Naive B cell (primary cell): ENCODE data around the gene LPXN. TPM values are rescaled to one million over a fixed set of nuclear protein-coding genes. Genes with fewer than 3 reads are reported as not detected.

Source experiments
- ATAC-seq, 2 donors: fragments of 150-1000 bp; cut with Tn5 transposase; 2 replicates each; pipeline ENCODE4 v1.10.0; 2021; ENCODE audit warnings: low read depth in 2 of 2, mild to moderate bottlenecking in 2 of 2, moderate library complexity in 2 of 2
- DNase-seq: peaks from one replicate; pipeline ENCODE4 v3.0.0; 2022
- H3K27ac Mint-ChIP-seq, 6 donors: one replicate each; pipeline ENCODE4 v1.8.0; 2020 to 2022; ENCODE audit warnings: mild to moderate bottlenecking in 6 of 6, mixed read lengths in 6 of 6, moderate library complexity in 5 of 6, inconsistent platforms in 2 of 6
- H3K27me3 Mint-ChIP-seq, 3 donors: one replicate each; pipeline ENCODE4 v1.8.0; 2021 to 2022; ENCODE audit warnings: mixed read lengths in 3 of 3, mild to moderate bottlenecking in 1 of 3
- H3K36me3 Mint-ChIP-seq, 2 donors: one replicate each; pipeline ENCODE4 v1.8.0; 2020 to 2022; ENCODE audit warnings: mixed read lengths in 2 of 2, inconsistent platforms in 1 of 2, mild to moderate bottlenecking in 1 of 2
- H3K4me1 Mint-ChIP-seq, 3 donors: one replicate each; pipeline ENCODE4 v1.8.0; 2020 to 2022; ENCODE audit warnings: mixed read lengths in 3 of 3, inconsistent platforms in 1 of 3, mild to moderate bottlenecking in 1 of 3, moderate library complexity in 1 of 3
- H3K4me3 Mint-ChIP-seq, 8 donors: one replicate each; pipeline ENCODE4 v1.8.0; 2020 to 2022; ENCODE audit warnings: mild to moderate bottlenecking in 8 of 8, mixed read lengths in 8 of 8, moderate library complexity in 8 of 8, inconsistent platforms in 2 of 8
- H3K9me3 Mint-ChIP-seq, 7 donors: one replicate each; pipeline ENCODE4 v1.8.0; 2020 to 2022; ENCODE audit warnings: mixed read lengths in 7 of 7, mild to moderate bottlenecking in 5 of 7, inconsistent platforms in 2 of 7, moderate library complexity in 1 of 7
- polyA plus RNA-seq, 6 donors: library from polyadenylated mRNA; unstranded; fragments of 300-500 nt; fragmentation: Illumina TruSeq; gene quantifications; one replicate each; pipeline ENCODE4 v1.2.3, GENCODE V29; 2021; ENCODE audit warnings: low read depth in 6 of 6

LPXN gene
- polyA plus RNA-seq: 100 to 1,000 TPM in 2 of 6 donors, 10 to 100 TPM in 4; 63.3 to 120 (median 85.8) TPM

DNA sequence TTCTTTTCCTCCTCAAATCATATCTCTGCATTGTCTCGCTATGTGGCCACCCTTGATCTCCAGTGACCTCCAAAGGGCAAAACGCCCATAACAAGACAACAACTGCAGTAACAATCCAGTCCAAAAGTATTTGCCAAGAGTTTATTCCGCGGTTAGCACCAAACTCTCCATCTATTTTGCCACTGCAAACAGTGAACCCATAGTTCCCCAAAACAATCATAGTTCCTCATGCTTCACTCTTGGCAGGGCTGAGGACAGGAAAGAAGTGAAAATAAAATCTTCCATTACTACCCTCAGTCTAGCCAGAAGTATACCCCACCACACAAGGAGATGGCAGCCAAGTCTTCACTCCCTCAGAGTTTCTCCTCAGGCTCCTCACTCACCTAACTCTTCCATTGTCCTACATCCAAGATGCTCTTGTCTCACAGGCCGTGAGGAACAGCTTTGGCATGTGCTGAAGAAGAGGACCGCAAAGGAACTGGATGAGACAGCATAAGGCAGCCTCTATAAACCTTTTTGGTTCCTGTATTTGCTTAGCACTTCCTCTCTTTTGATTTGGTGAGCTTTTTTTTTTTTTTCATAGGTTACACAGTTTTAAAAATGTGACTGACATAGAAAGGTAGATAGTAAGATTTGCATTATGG lies at the start of gene LPXN:
Gene LPXN, minus strand, starts transcription at position 480 of the 644 bp plus-strand sequence. Its CDS starts 84 bp downstream, at position 396.
- H3K27ac Mint-ChIP-seq: peak within 1 kb of the TSS; percentile 100
- no peaks in the 10 kb centered on the region for H3K9me3 Mint-ChIP-seq
- DNase-seq: peak; percentile 85
- no peaks in the 10 kb centered on the region for H3K27me3 Mint-ChIP-seq
- H3K4me3 Mint-ChIP-seq: peak within 1 kb of the TSS; percentile 86 to 100 (median 94)
- H3K4me1 Mint-ChIP-seq: peaks cover 49 to 64% (median 54%) of the 10 kb centered on the region in 3 donors
- ATAC-seq: peak; percentile 6
- no peaks in the 10 kb centered on the region for H3K36me3 Mint-ChIP-seq

DNA sequence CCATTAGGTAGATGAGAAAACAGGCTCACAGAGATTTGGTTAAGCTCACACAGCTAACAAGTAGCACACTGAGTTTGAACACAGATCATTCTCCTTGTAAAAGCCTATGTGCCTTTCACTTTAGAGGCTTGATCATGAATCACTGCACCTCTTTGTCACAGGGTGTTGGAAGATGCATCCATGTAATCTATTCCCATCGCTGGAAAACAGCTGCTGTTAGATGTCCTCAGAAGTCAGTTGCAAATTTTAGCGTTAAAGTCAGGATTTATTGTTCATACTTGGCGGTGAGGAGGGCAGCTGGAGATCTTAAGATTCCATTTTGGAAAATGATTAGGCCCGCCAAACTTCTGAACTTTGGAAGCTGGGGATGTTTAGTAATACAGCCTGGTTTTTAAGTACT lies 49.4 kb upstream of the LPXN start:
- peaks cover 4 to 34% of the 10 kb centered on the region in 2 donors for H3K36me3 Mint-ChIP-seq
- no peak for DNase-seq
- H3K4me1 Mint-ChIP-seq: peaks cover 13 to 19% (median 14%) of the 10 kb centered on the region in 3 donors
- no peaks in the 10 kb centered on the region for H3K27me3 Mint-ChIP-seq
- no peak overlapping the region for H3K4me3 Mint-ChIP-seq
- H3K9me3 Mint-ChIP-seq: no peaks in the 10 kb centered on the region
- no peak overlapping the region for H3K27ac Mint-ChIP-seq
- no peak for ATAC-seq

DNA sequence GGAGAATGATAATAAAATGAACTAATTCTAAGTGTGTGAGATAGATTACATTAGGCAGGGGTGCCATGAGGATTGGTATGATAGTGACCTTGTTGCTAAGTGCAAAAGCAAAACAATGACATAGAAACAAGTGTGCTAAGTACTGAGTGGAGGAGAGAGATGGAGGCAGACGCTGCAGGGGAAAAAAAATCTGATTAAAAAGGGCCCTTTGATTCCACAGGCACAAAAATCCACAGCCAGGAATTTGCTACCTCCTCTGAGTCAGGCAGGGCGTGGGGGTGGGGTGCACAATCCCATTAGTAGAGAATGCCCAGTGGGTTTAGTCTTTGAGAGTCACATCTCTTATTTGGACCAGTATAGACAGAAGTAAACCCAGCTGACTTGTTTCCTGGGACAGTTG lies 46.7 kb upstream of the LPXN start, which contains the start of gene CNTF:
Gene CNTF, plus strand, starts transcription at position 322 of the 400 bp plus-strand sequence. CDS start 88 bp downstream, outside the sequence.
- Mint-ChIP-seq H3K27ac (peak within 1 kb of the TSS in 2 of 6 donors; percentile 53 to 76), H3K4me3 (no peak within 1 kb of the TSS), H3K27me3 (no peaks in the 10 kb centered on the region), H3K36me3 (peaks cover 21 to 52% of the 10 kb centered on the region in 2 donors), H3K9me3 (no peaks in the 10 kb centered on the region), H3K4me1 (peaks cover 11 to 21% (median 17%) of the 10 kb centered on the region in 3 donors)
- ATAC-seq (no peak), DNase-seq (no peak)

DNA sequence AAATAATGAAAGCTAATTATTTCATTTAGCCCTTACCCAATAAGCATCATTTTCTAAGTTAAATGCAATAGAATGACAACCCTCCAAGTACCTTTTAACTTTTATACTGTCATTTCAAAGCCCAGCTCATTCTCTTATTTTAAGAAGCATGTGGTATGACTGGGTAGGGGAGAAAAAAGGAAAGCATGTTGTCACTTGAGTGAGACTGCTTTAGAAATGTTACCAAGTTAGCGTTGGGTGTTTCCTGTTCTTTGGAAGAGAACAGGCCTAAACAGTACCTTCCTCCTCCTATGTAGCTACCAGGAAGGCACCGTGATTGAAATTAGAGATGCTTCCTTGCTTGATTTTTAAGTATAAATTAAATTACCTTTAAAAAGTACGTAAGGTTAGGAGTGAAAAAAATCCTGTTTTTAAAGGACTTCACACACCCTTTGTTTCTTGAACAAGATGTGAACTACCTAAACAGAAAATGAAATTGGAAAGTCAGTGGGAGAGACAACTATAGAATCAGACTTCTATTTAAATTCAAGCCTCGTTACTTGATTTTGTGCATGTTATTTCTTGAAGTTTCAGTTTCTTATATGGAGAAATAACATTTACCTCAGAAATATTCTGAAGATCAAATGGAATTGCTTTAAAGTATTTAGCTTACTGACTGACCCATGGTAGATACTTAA lies 46.1 kb upstream of the LPXN start:
- ATAC-seq (no peak), DNase-seq (no peak)
- Mint-ChIP-seq H3K36me3 (peaks cover 27 to 59% of the 10 kb centered on the region in 2 donors), H3K4me3 (no peak overlapping the region), H3K27me3 (no peaks in the 10 kb centered on the region), H3K27ac (peak overlapping the region in 2 of 6 donors; percentile 17 to 76), H3K4me1 (peaks cover 5 to 16% (median 15%) of the 10 kb centered on the region in 3 donors), H3K9me3 (no peaks in the 10 kb centered on the region)

DNA sequence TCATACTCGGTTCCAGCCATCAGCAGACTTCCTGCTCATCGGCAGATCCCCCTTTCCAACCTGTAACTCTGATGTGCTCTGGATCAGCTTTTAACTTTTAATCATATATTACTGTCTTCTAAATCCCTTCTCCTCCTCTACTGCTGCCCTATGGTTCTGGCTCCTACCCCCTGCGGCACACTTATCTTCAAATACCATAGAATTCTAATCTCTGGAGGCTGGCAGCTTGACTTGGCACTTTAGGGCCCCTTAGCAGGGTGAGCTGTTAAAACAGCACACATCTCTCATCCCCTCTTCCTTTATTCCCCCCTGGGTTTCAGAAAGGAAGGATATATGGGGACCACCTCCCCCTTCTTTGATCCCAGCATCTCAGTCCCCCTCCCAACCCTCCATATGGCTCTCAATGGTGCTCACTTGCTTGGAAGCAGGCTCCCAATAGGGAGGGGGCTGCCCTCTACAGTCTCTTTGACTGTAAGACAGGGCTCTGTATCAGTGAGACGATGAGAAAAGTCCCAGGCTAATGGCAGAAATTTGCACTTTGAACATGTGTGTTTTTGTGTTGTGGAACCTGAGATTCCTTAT lies 42.4 kb upstream of the LPXN start:
- Mint-ChIP-seq H3K4me3 (no peak overlapping the region), H3K9me3 (no peaks in the 10 kb centered on the region), H3K27me3 (no peaks in the 10 kb centered on the region), H3K36me3 (peaks cover 49 to 60% of the 10 kb centered on the region in 2 donors), H3K4me1 (peaks cover 0 to 12% (median 10%) of the 10 kb centered on the region in 3 donors), H3K27ac (peak overlapping the region; percentile 42 to 88 (median 81))
- no peak for DNase-seq
- ATAC-seq: peak; percentile 38 to 53

DNA sequence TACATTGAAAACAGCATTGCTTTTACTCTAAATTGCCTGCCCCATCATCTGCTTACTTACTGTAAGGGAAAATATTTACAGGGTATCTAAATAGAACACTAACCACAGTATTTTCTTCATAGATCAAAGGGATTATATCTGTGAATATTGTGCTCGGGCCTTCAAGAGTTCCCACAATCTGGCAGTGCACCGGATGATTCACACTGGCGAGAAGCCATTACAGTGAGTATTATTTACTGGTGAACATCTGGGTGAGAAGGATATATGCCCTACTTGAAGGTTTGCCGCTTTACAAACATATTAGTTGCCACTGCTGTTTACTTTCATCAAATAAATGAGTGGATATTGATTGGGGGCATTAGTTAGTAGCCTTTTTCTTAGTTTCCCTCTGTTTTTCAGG lies 40.9 kb upstream of the LPXN start:
- Mint-ChIP-seq H3K27me3 (no peaks in the 10 kb centered on the region), H3K4me1 (peaks cover 0 to 13% (median 10%) of the 10 kb centered on the region in 3 donors), H3K4me3 (no peak overlapping the region), H3K36me3 (peaks cover 50 to 51% of the 10 kb centered on the region in 2 donors), H3K27ac (peak overlapping the region in 1 of 6 donors; percentile 15), H3K9me3 (no peaks in the 10 kb centered on the region)
- ATAC-seq (no peak), DNase-seq (no peak)

DNA sequence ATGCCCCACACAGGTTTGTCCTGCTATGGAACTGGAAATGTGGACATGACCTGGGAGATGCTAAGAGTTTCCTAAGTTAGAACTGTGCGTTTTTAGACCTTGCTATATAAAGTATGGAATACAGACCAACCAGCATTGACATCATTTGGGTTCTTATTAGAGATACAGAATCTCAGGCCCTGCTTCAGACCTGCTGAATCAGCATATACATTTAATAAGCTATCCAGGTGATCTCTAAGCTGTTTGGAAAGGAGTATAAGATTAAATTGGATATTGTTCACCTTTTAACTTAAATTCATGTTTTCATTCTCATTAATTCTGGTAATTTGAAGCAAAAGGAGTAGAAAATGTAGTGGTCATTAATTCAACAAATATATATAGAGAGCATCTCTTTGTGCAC lies 39.9 kb upstream of the LPXN start:
- ATAC-seq: no peak
- Mint-ChIP-seq H3K9me3 (no peaks in the 10 kb centered on the region), H3K27me3 (no peaks in the 10 kb centered on the region), H3K4me1 (peaks cover 0 to 18% (median 10%) of the 10 kb centered on the region in 3 donors), H3K4me3 (no peak overlapping the region), H3K36me3 (peaks cover 57% of the 10 kb centered on the region in 2 donors), H3K27ac (peak overlapping the region in 2 of 6 donors; percentile 22 to 89)
- DNase-seq: no peak

DNA sequence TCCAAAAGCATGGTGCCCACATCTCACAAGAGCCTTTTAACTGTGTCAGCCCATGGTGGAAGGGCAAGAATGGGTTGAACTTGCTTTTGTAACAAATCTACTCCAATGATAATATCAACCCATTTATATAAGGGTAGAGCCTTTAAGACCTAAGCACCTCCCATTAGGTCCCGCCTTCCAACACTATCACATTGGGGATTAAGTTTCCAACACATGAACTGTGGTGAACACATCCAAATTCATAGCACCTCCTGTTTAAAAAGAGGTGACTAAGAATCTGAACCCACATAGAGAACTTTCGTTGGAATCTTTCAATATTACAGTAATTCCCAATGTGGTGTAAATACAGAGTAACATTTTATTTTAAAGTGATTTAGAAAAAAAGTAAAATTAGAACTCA lies 37.6 kb upstream of the LPXN start:
- Mint-ChIP-seq H3K4me1 (peaks cover 10 to 35% (median 13%) of the 10 kb centered on the region in 3 donors), H3K27ac (peak overlapping the region in 1 of 6 donors; percentile 51), H3K9me3 (no peaks in the 10 kb centered on the region), H3K4me3 (no peak overlapping the region), H3K27me3 (no peaks in the 10 kb centered on the region), H3K36me3 (peaks cover 43 to 54% of the 10 kb centered on the region in 2 donors)
- ATAC-seq (no peak), DNase-seq (no peak)

DNA sequence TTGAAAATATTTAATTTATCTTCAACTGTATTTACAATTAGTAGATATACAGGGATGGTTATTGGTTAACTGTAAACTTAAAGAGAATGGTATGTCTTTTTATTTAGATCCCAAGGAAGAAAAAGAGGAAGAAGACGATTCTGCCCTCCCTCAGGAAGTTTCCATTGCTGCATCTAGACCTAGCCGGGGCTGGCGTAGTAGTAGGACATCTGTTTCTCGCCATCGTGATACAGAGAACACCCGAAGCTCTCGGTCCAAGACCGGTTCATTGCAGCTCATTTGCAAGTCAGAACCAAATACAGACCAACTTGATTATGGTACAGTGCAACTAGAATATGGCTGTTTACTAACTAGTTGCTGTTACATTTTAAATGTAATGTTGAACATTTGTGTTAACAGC lies 34.1 kb upstream of the LPXN start:
- DNase-seq (peak; percentile 9), ATAC-seq (peak; percentile 41 to 60)
- Mint-ChIP-seq H3K9me3 (peaks cover 0 to 2% (median 0%) of the 10 kb centered on the region in 7 donors), H3K27ac (peak overlapping the region in 1 of 6 donors; percentile 34), H3K4me3 (peak overlapping the region in 1 of 8 donors; percentile 15), H3K27me3 (no peaks in the 10 kb centered on the region), H3K36me3 (peaks cover 30 to 35% of the 10 kb centered on the region in 2 donors), H3K4me1 (peaks cover 26 to 56% (median 34%) of the 10 kb centered on the region in 3 donors)

DNA sequence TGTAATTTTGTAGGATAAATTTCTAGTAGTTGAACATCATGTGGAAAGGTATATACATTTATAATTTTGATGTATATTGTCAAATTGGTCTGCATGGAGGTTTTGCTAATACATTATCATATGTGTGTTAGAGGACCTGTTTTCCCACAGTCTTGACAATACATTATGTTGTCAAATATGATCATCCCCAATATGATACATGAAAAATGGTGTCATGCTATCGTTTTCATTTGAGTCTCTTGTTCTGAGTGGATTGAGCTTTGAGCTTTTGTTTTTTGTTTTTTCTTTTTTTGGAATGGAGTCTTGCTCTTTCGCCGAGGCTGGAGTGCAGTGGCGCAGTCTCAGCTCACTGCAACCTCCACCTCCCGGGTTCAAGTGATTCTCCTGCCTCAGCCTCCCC lies 32.7 kb upstream of the LPXN start:
- no peak for DNase-seq
- Mint-ChIP-seq H3K9me3 (peaks cover 0 to 2% (median 0%) of the 10 kb centered on the region in 7 donors), H3K4me1 (peaks cover 36 to 61% (median 40%) of the 10 kb centered on the region in 3 donors), H3K4me3 (no peak overlapping the region), H3K27ac (peak overlapping the region in 1 of 6 donors; percentile 19), H3K27me3 (no peaks in the 10 kb centered on the region), H3K36me3 (peaks cover 19 to 32% of the 10 kb centered on the region in 2 donors)
- no peak for ATAC-seq

DNA sequence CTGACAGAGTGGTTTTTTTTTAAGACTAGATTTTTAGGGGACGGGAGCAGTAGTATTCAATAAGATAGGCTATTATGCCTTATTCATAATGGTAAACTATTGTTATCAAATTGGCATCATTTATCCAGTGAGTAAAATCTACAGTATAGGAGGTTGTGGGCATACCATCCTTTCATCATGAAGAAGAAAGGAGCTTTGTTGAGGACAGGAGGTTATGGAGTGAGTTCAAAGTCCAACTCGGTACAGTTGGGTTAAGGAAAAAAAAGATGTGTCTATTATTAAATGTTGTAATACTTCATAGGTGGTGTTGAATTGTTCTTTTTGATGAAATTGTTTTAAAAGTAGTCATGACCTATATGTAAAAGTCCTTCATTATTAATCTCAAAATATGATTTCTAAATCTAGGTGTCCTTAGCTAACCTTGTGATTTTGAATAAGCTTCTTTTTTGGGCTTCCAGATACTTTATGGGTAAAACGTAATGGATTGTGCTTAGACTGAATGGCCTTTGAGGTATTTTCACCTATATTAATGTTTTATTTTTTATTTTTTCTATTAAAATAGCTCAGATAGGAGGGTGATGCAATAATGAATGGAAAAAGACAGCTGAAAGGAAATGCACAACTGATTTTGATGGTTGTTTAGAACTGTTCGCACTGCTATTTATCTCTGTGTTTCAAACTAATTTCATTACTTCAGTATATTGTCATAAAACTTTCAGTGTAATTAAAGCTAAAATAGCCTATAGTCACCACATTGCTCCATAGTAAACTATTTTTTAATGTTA lies 31.5 kb upstream of the LPXN start:
- ATAC-seq: no peak
- DNase-seq: no peak
- peak overlapping the region in 3 of 6 donors; percentile 65 to 89 (median 83) for H3K27ac Mint-ChIP-seq
- no peak overlapping the region for H3K4me3 Mint-ChIP-seq
- peaks cover 0 to 2% (median 0%) of the 10 kb centered on the region in 7 donors for H3K9me3 Mint-ChIP-seq
- H3K27me3 Mint-ChIP-seq: no peaks in the 10 kb centered on the region
- H3K4me1 Mint-ChIP-seq: peaks cover 43 to 73% (median 49%) of the 10 kb centered on the region in 3 donors
- peaks cover 27 to 35% of the 10 kb centered on the region in 2 donors for H3K36me3 Mint-ChIP-seq

DNA sequence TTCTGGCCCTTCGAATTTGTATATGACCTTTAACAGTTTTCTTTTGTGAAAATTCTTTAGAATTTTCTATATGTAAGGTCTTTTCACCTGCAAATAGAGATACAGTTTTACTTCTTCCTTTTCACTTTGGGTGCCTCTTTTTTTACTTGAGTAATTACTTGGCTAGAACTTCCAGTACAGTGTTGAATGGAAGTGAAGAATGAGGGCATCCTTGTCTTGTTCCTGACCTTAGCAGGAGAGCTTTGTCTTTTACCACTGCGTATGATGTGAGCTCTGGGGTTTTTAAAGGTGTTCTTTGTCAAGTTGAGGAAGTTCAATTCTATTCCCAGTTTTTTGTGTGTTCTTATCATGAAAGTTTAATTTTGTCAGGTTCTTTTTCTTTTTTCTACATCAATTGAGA lies 24.9 kb upstream of the LPXN start:
- Mint-ChIP-seq H3K36me3 (peaks cover 11 to 23% of the 10 kb centered on the region in 2 donors), H3K4me1 (peaks cover 68 to 83% (median 68%) of the 10 kb centered on the region in 3 donors), H3K4me3 (no peak overlapping the region), H3K27ac (peak overlapping the region in 3 of 6 donors; percentile 1 to 73 (median 32)), H3K9me3 (peaks cover 0 to 1% (median 0%) of the 10 kb centered on the region in 7 donors), H3K27me3 (no peaks in the 10 kb centered on the region)
- ATAC-seq: no peak
- no peak for DNase-seq
